ENCODE data around the gene FNDC7. TPM values are rescaled to one million over a fixed set of nuclear protein-coding genes. Genes with fewer than 3 reads are reported as not detected.
"Not testable (repeated sequence)": the region's sequence is repeated elsewhere in the genome, so short reads cannot be mapped to it uniquely, and the experiment has no call there.

Gene FNDC7
- total RNA-seq, 2 experiments from 2014 or later, result not detected

- peaks cover 29% of the 10 kb centered on the region for H3K36me3 Mint-ChIP-seq
- no peak overlapping the region for H3K27ac Mint-ChIP-seq
Measured at GRCh38 chr1:108767708-108768107, 55.0 kb downstream of the FNDC7 start.

GRCh38 chr1:108777839-108778238 is 65.1 kb downstream of the FNDC7 start:
- Mint-ChIP-seq H3K4me1 (no peaks in the 10 kb centered on the region), H3K36me3 (peaks cover 39% of the 10 kb centered on the region), H3K27ac (no peak overlapping the region), H3K27me3 (no peaks in the 10 kb centered on the region), H3K4me3 (no peak overlapping the region), H3K9me3 (no peaks in the 10 kb centered on the region)
- DNase-seq, result no peak
- ATAC-seq (ENCODE audit: low read depth), result no peak
- POLR2A ChIA-PET, result no interaction called here

More at GRCh38 chr1:108767708-108768107, 55.0 kb downstream of the FNDC7 start:
- H3K4me1 Mint-ChIP-seq, result no peaks in the 10 kb centered on the region
- no peak overlapping the region for H3K4me3 Mint-ChIP-seq
- ATAC-seq (ENCODE audit: low read depth) (no peak), DNase-seq (no peak)
- no peaks in the 10 kb centered on the region for H3K27me3 Mint-ChIP-seq
- H3K9me3 Mint-ChIP-seq, result no peaks in the 10 kb centered on the region
- POLR2A ChIA-PET, result no interaction called here

DNA sequence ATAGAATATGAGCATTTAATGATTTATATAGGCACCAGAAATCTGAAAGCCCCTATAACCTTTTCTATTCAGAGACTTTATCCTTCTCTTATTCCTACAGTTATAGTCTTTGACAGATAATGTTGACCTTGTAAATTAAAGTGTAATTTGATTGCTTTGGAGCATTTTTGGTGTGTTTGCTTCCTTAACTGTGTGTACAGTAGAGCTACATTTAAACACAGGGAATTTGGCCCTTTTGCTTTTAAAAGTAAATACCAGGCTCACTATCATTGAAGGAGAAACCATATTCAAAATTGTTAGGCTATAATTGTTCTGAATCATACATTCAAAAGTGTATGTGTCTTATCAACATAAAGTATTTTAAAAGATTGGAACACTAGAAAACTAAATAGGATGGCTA is 66.7 kb downstream of the FNDC7 start:
- Mint-ChIP-seq H3K27me3 (no peaks in the 10 kb centered on the region), H3K36me3 (peaks cover 50% of the 10 kb centered on the region), H3K4me3 (no peak overlapping the region), H3K4me1 (no peaks in the 10 kb centered on the region), H3K27ac (no peak overlapping the region), H3K9me3 (peaks cover 9% of the 10 kb centered on the region)
- POLR2A ChIA-PET, result no interaction called here
- no peak for DNase-seq
- no peak for ATAC-seq (ENCODE audit: low read depth)

DNA sequence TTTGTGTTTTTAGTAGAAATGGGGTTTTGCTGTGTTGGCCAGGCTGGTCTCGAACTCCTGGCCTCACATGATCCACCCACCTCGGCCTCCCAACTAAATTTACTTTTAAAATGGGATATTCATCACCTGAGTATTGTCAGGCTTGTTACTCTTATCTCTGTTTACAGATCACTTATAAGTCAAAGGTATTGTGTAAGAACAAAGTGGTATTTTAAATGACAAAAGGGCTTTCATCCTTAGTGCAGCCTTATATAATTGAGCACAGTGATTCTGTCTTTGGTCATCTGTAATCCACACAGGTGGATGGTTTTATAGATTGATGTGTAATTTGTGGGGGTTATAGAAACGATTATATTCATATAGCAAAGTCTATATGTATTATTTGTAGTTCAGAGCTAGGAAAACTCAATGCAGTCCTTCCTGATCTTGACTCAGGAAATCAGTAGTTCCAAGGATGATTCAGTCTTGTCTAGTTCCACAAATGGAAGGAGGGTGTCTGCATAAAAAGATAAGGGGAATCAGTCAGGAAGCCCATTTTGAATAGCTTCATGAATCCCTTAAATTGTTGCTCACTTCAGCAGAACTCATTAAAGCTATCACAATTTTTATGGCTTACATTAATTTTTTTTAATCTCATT is 68.3 kb downstream of the FNDC7 start:
- ATAC-seq (ENCODE audit: low read depth) (no peak), DNase-seq (no peak)
- POLR2A ChIA-PET, result no interaction called here
- Mint-ChIP-seq H3K36me3 (peaks cover 56% of the 10 kb centered on the region), H3K27ac (no peak overlapping the region), H3K4me3 (no peak overlapping the region), H3K9me3 (peaks cover 19% of the 10 kb centered on the region), H3K4me1 (no peaks in the 10 kb centered on the region), H3K27me3 (no peaks in the 10 kb centered on the region)

DNA sequence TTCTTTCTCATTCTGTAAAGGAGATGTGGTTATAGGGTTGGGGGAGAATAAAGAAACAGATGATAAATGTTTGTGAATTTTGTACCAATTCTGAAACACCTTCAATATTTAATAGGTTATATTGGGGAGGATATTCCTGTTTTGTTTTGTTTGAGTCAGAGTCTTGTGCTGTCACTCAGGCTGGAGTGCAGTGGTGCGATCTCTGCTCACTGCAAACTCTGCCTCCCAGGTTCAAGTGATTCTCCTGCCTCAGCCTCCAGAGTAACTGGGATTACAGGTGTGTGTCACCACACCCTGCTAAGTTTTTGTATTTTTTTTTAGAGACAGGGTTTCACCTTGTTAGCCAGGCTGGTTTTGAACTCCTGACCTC is 68.9 kb downstream of the FNDC7 start:
- H3K36me3 Mint-ChIP-seq, result peaks cover 58% of the 10 kb centered on the region
- H3K4me3 Mint-ChIP-seq; H3K4me1 Mint-ChIP-seq; ATAC-seq (ENCODE audit: low read depth); DNase-seq; H3K27me3 Mint-ChIP-seq; H3K27ac Mint-ChIP-seq; POLR2A ChIA-PET: not testable (repeated sequence)
- H3K9me3 Mint-ChIP-seq, result peaks cover 20% of the 10 kb centered on the region

- no peak for DNase-seq
- Mint-ChIP-seq H3K4me3 (no peak overlapping the region), H3K27me3 (no peaks in the 10 kb centered on the region), H3K9me3 (peaks cover 20% of the 10 kb centered on the region), H3K27ac (no peak overlapping the region), H3K4me1 (no peaks in the 10 kb centered on the region), H3K36me3 (peaks cover 68% of the 10 kb centered on the region)
- POLR2A ChIA-PET, result no interaction called here
- ATAC-seq (ENCODE audit: low read depth), result no peak
Measured at GRCh38 chr1:108785264-108785663, 72.6 kb downstream of the FNDC7 start.

- Mint-ChIP-seq H3K4me1 (no peaks in the 10 kb centered on the region), H3K36me3 (peaks cover 69% of the 10 kb centered on the region), H3K27me3 (no peaks in the 10 kb centered on the region), H3K4me3 (no peak overlapping the region), H3K27ac (no peak overlapping the region), H3K9me3 (peaks cover 20% of the 10 kb centered on the region)
- no peak for DNase-seq
- no peak for ATAC-seq (ENCODE audit: low read depth)
- POLR2A ChIA-PET, result interaction anchor here (1.5 kb wide), 1 partner anchor 72 kb away, joined by 3 read pairs; no protein-coding TSS in a partner anchor
Measured at GRCh38 chr1:108785880-108786279, 73.2 kb downstream of the FNDC7 start.

- H3K27ac Mint-ChIP-seq, result no peak overlapping the region
- no peak for ATAC-seq (ENCODE audit: low read depth)
- POLR2A ChIA-PET, result no interaction called here
Measured at GRCh38 chr1:108791790-108792189, 79.1 kb downstream of the FNDC7 start.

More at GRCh38 chr1:108791790-108792189, 79.1 kb downstream of the FNDC7 start:
- Mint-ChIP-seq H3K9me3 (peaks cover 15% of the 10 kb centered on the region), H3K4me3 (no peak overlapping the region), H3K27me3 (no peaks in the 10 kb centered on the region), H3K4me1 (no peaks in the 10 kb centered on the region), H3K36me3 (peaks cover 49% of the 10 kb centered on the region)
- no peak for DNase-seq

Other genes starting within 250 kb of the FNDC7 start
- gene EEIG2, start 152.8 kb upstream of the FNDC7 start, total RNA-seq, result 10 to 100 TPM; 16.5 TPM
- 10 to 100 TPM; 32.3 to 33.0 TPM for gene HENMT1, start 51.8 kb upstream of the FNDC7 start, total RNA-seq
- gene PRPF38B, start 20.6 kb upstream of the FNDC7 start, total RNA-seq, result 10 to 100 TPM; 85.9 to 91.2 TPM
- gene STXBP3, start 33.8 kb downstream of the FNDC7 start, total RNA-seq, result 10 to 100 TPM; 58.1 to 58.3 TPM
- gene AKNAD1, start 144.2 kb downstream of the FNDC7 start, total RNA-seq, result not detected
- 10 to 100 TPM; 27.9 to 34.2 TPM for gene GPSM2, start 164.1 kb downstream of the FNDC7 start, total RNA-seq